T-helper 2 cell (primary cell): ENCODE measurements around the gene NXPE2.
A peak's percentile ranks its signal among the peaks of the same experiment; 100 is the strongest.
"Not testable (repeated sequence)": the region's sequence is repeated elsewhere in the genome, so short reads cannot be mapped to it uniquely, and the experiment has no call there.

ENCODE experiments used
- DNase-seq, 5 experiments: peaks; one replicate each; pipeline versions ENCODE4 v3.0.0 to v3.0.0-alpha.2; 2012 to 2022
- total RNA-seq, 2 donors: gene quantifications; one replicate each; lab custom pipeline; 2026; lab: John Stamatoyannopoulos, UW

The NXPE2 gene
- total RNA-seq: 0 to 0.07 reads per million in 2 donors

GRCh38 chr11:114678125-114679036 lies at the start of gene NXPE2:
Gene NXPE2, plus strand, starts transcription at chr11:114678527. Its CDS starts 49 bp downstream, at chr11:114678576.
- no peak for DNase-seq

- peak in 1 of 5 experiments; percentile 65 for DNase-seq
These were observed 46.8 kb upstream of the NXPE2 start for GRCh38 chr11:114631445-114631965.

- DNase-seq: not testable (repeated sequence)
These were observed 38.9 kb upstream of the NXPE2 start for GRCh38 chr11:114639440-114639839.

DNA sequence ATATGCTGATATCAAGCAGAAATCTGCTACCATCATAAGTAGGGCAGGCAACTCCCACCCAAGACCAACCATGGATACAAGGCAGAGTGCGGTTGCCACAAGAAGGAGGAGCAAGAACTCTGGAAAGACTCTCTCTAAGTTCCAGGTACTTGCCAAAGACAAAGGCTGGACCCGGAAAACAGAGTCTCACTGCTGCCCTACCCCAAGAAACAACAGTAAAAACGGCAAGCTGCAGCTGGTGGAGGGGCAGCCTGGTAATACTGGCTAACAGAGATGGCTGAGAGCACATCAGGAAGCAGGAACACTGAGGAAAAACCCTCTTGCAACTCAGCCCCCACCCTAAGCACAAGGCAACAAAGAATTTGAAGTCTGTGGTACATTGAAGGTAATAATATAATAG lies 27.7 kb upstream of the NXPE2 start:
- no peak for DNase-seq

DNA sequence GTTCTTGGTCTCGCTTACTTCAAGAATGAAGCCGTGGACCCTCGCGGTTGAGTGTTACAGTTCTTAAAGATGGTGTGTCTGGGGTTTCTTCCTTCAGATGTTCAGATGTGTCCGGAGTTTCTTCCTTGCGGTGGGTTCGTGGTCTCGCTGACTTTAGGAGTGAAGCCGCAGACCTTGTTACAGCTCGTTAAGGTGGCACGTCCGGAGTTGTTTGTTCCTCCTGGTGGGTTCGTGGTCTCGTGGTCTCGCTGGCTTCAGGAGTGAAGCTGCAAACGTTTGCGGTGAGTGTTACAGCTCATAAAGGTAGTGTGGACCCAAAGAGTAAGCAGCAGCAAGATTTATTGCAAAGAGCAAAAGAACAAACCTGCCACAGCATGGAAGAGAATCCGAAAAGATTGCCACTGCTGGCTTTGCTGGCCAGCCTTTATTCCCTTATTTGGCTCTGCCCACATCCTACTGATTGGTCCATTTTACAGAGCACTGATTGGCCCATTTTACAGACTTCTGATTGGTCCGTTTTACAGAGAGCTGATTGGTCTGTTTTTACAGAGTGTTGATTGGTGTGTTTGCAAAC lies 27.1 kb upstream of the NXPE2 start:
- DNase-seq: no peak

- no peak for DNase-seq
These were observed 25.2 kb upstream of the NXPE2 start for GRCh38 chr11:114653148-114653547.

DNA sequence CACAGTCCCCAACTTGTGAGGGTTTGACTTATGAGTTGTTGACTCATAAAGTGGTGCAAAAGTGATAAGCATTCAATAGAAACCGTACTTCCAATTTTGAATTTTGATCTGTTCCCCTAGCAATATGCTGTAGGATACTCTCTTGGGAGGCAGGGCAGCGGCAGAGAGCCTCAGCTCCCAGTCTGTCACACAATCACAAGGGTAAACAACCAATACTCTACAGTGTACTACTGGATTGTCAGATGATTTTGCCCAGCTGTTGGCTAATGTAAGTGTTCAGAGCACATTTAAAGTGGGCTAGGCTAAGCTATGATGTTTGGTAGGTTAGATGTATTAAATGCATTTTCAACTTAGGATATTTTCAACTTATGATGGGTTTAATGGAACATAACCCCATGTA lies 13.7 kb upstream of the NXPE2 start:
- no peak for DNase-seq

GRCh38 chr11:114666760-114667159 lies 11.6 kb upstream of the NXPE2 start:
- no peak for DNase-seq

DNA sequence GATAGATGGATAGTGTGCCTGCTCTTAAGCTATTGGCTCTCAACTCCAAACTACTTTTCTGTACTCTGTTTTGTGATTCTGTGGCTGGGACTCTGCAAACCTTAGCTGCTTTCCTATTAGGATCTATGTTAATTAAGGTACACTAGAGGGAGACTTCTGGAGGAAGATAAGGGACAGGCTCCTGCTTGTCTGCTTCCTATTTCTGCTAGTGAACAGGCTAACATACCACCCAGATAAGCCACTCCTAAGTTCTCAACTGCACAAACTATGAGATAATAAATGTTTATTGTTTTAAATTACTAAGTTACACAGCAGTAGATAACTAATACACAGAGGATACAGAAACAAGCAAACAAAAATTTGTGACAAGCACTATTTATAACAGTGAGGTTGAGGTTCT lies 10.2 kb upstream of the NXPE2 start:
- DNase-seq: no peak

- no peak for DNase-seq
These were observed 4.7 kb upstream of the NXPE2 start for GRCh38 chr11:114673661-114674060.

DNA sequence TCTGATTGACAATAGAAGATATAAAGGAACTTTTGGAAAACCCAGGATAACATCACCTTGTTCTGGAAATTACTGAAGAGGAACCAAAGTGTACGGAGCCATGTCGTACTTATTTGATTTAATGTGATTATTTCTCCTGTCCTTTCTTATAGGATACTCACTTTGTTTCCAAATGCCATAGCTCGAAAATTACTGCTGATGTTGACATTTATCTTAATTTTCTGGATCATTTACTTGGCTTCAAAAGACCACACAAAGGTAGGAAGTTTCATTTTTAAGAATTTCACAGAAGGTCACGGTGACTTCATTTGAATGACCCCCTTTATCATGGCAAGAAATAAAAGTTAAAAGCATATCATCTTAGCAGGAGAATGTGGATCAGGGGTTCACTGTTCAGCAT lies 1.2 kb downstream of the NXPE2 start:
- no peak for DNase-seq

GRCh38 chr11:114683007-114683406 lies 4.7 kb downstream of the NXPE2 start:
- DNase-seq: no peak

DNA sequence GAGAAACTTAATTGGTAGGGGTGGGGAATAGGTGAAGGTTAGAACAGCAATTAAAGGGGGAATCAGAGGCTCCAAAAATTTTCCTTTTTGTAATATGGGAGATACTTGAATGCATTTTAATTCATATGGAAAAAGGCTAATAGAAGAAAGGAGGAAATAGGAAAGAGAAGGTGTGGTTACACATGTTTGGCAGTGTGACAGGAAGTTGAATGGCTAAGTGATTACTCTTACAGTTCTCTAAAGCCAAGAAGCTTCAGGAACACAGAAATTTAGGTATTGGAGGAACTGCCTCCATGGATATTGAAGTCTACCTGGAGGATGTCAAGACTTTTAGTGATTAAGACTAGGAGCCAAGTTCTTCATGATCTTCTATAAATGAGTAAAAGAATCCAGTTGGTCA lies 6.3 kb downstream of the NXPE2 start:
- no peak for DNase-seq

- no peak for DNase-seq
These were observed 6.8 kb downstream of the NXPE2 start for GRCh38 chr11:114685097-114685496.

DNA sequence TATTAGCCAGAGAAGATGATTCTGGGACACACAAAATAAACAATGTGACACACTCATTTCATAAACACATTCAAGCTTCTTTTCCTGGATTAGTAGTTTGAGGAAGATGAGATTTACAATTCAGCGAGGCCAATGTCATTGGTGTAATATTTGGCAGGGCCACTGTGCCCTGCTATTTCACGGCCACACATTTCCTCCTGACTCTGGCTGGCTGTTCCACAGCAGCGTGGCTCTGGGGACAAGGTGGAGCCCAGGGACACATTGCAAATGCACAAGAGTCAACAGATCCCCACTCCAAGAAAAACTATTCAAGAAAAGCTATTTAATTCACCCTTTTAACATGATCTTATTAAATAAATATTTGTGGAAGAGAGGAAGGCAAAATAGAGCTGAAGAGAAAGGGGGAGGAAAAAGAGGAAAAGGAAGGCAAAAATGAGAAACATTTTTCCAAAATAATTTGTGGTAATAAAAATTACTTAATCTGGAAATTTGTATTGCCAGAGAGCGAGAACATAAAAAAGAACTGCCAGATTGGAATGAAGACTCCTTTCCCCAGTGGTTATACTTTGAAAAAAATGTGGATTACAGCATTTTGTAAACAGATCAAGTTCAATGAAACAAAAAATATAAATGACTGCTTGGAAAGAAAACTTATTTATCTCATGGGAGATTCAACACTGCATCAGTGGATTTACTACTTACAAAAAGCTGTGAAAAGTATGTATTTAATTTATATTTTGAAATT lies 27.1 kb downstream of the NXPE2 start:
- DNase-seq: no peak

- no peak for DNase-seq
These were observed 31.6 kb downstream of the NXPE2 start for GRCh38 chr11:114709960-114710359.

DNA sequence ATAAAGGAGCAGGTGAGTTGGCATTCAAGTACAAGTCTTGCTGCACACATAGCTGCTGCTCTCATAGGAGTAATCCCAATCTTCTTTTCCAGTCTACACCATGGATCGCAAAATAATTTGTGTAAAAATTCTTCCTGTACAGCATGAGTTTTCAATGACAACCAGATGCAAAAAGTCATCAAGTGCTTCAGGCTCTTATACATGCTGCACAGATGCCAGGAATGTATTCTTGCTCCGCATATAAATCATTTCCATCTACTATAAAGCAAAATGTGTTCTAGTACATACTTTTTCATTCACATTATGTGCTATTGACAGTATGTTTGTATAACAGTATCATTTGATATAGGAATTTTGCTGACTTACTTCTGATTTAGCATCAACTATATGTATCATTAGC lies 35.4 kb downstream of the NXPE2 start:
- no peak for DNase-seq

DNA sequence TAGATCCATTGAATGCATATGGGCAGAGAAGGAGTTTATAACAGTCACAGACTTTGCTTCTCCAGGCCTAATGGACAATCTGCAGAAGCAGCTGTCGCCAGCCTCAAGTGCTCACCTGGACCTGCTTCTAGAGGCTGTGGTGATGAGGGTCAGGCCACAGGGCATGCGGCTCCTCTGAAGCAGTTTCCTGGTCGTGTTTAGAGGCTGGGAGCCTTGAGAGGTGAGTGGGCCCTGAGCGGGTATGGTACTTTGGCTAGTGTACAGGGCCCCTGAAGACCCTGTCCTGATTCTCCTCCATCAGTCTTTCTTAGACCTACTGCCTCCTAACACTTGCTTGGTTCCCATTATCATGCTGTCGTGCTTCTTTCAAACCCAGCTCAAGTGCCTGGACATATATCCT lies 41.2 kb downstream of the NXPE2 start:
- no peak for DNase-seq

DNA sequence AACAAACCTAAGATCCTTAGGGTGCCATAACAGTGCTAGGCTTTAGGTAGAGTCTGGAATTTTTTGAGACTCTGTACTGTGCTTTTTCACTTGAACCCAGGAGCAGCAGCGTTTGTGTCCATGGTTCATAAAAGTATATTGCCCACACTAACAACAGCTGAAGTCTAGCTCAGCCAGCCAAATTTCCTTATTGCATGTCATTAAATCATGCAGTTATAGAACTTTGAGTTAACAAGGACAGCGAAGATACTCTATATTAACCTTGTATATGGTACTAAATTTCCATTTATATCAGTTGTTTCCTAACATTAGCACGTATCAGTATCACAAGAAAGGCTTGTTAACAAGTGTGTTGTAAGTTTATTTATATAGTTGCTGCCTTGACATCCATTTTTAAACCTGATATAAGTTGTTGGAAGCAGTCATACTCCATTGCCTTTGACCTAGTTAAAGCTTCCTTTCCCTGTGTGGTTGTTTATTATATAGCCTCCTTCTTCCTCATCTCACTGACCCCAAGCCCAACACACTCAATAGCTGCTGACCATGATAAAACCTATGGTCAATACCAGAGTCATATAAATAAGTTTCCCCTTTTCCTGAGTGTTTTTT lies 46.7 kb downstream of the NXPE2 start:
- DNase-seq: no peak

- no peak for DNase-seq
These were observed 47.3 kb downstream of the NXPE2 start for GRCh38 chr11:114725623-114726022.

DNA sequence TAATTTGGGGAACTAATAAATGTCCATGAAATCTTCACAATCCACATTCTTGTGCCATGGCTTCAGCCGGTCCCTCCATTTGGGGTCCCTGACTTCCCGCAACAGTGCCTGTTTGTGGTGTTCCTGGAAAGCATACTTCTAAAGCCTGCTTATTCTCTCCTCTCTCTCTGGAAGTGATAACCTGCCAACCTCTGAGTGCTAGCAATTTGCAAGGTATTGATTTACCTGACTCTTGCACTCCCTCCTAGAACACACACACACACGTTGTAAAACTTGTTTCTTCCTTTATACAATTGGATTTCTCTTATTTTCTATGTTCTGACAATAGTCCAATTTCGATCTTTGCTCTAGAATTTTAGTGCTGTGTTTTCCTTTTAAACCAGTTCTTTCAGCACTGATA lies 58.5 kb downstream of the NXPE2 start:
- no peak for DNase-seq

DNA sequence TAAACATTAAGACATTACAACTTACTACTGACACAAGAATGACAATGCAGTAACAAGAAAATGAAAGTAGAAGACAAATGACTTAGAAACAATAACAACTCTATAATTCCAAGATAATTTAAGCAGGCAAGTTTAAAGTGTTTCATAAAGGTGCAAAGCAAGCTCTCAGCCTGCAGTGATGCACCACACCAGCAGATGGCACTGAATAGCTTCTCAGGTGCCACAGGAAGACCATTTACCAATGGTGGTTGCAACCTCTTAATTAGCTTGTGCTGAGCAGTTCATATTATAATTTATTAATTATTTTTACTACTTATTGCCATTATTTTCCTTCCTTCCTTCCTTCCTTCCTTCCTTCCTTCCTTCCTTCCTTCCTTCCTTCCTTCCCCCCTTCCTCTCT lies 60.6 kb downstream of the NXPE2 start:
- DNase-seq: peak in 3 of 5 experiments; percentile 2 to 55 (median 9)

DNA sequence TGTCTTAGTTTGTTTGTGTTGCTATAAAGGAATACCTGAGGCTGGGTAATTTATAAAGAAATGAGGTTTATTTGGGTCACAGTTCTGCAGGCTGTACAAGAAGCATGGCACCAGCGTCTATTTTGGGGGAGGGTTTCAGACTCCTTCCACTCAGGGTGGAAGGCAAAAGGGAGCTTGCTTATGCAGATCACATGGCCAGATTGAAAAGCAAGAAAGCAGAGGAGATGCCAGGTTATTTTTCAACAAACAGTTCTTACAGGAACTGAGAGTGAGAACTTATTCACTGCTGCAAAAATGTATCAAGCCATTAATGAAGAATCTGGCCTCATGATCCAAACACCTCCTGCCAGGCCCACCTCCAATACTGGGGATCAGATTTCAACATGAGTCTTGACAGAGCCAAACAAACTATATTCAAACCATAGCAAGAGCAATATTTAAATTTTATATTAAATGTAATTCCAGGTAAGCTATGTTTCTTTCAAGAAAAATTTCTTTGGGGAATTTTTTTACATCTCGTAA lies 66.9 kb downstream of the NXPE2 start:
- DNase-seq: no peak
